ENCODE results near the gene RIPOR3.

- TF ChIP-seq MAZ (CRISPR knock-in tag; conservative IDR thresholded peaks at IDR 0.05 in 1 of 2, IDR thresholded peaks at IDR 0.05 in 1 of 2): no peak
- TF ChIP-seq THRA (IDR thresholded peaks at IDR 0.05): no peak
- TF ChIP-seq EP300 (IDR thresholded peaks at IDR 0.05; ENCODE audit: low read length): no peak
- TF ChIP-seq, protein P1, sequence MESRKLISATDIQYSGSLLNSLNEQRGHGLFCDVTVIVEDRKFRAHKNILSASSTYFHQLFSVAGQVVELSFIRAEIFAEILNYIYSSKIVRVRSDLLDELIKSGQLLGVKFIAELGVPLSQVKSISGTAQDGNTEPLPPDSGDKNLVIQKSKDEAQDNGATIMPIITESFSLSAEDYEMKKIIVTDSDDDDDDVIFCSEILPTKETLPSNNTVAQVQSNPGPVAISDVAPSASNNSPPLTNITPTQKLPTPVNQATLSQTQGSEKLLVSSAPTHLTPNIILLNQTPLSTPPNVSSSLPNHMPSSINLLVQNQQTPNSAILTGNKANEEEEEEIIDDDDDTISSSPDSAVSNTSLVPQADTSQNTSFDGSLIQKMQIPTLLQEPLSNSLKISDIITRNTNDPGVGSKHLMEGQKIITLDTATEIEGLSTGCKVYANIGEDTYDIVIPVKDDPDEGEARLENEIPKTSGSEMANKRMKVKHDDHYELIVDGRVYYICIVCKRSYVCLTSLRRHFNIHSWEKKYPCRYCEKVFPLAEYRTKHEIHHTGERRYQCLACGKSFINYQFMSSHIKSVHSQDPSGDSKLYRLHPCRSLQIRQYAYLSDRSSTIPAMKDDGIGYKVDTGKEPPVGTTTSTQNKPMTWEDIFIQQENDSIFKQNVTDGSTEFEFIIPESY (CRISPR knock-in tag; IDR thresholded peaks at IDR 0.05): no peak
- TF ChIP-seq SP2 (IDR thresholded peaks at IDR 0.05; ENCODE audit: extremely low read depth, low read depth, low read length, poor library complexity, severe bottlenecking): no peak
These were observed 115.2 kb downstream of the RIPOR3 start for GRCh38 chr20:50575865-50576720.

Data from K562 (cell line).